ENCODE measurements around the gene CECR2.

CECR2 gene

DNA sequence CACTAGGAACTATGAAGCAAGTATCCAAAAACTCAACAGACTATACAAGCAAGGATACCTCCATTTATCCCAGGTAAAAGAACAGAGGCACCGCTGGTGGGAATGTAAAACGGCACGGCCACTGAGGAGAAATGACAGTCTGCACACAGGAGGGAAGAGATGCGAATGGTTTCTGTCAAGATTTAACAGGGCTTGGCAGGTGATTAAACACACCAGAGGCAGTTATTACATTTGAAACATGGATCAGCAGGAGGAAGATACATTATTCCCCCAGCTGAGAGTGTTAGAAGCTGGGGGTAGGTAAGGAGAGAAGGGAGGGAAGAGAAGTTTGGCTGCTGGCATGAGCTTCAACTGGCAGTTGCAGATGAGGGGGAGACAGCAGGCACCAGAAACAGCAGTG, 229.1 kb downstream of the CECR2 start:
- DNase-seq (ENCODE audit: low read depth in 3 of 3, low spot score in 1 of 3), result no peak

DNA sequence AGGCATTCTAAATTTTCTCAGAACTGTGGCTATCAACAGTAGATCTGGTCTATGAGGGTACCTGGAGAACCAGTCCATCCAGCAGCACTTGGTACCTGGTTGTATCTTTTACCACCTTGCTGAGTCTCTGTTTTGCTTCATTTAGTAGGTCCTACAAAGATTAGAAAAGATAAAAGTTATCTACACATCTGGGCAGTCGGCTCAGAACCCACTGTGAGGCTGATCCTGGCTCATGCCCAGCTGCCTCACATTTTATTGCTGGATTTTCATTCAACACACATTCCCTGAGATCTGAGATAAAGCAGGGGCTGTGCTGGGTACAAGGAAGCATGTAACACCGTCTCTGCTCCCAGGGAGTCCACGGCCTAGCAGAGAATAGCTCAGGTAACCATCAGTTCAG, 231.8 kb downstream of the CECR2 start:
- no peak for DNase-seq (ENCODE audit: low read depth in 3 of 3, low spot score in 1 of 3)

DNA sequence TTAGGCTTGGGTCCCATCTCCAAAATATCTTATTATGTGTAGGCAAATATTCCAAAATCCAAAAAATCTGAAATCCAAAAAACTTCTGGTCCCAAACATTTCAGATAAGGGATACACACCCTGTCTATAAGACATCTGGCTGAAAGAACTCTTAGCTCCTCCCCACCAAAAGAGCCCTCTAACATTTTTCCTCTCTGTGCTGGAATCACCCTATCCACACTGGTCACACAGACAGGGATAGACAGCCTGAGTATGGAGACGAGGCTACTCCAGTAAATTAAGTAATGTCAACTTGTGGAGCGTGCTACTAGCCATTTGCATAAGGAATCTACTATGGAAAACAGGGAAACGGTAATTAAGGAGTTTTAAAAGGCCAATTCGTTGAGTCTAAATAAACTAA, 234.4 kb downstream of the CECR2 start:
- no peak for DNase-seq (ENCODE audit: low read depth in 3 of 3, low spot score in 1 of 3)

DNA sequence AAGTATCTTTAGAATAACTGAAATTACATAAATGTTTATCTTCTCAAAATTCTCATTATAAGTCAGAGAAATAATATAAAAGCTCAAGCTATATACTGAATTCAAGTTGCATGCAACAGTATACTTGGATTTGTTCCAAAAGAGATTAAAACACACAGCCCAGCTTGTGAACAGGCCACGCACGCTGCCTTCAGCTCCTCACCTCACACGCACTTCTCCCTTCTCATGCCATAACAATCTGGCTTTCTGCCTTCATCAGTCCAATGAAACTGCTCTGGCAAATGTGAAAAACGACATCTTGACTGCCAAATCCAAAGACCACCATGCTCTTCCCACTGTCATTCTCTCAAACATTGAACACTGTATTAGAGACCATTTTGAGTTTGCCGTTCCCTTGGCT, 237.2 kb downstream of the CECR2 start:
- DNase-seq (ENCODE audit: low read depth in 3 of 3, low spot score in 1 of 3), result no peak

Measured in stimulated activated CD4-positive, alpha-beta T cell treated with anti-CD3 and anti-CD28 coated beads, TNF-alpha, amount 100 ng/mL, for 1 hour (primary cell).